Left lung (tissue), 10 donors: ENCODE measurements around the gene CNOT4. TPM values are rescaled to one million over a fixed set of nuclear protein-coding genes. Genes with fewer than 3 reads are reported as not detected.

ENCODE experiments used
- ATAC-seq: fragments of 200-7000 bp; cut with Tn5 transposase; one replicate; pipeline ENCODE4 v1.9.1; 2020; ENCODE audit warnings: moderate library complexity
- DNase-seq, 4 donors: peaks; one replicate each; pipeline ENCODE4 v3.0.0-alpha.2; 2013 to 2020
- H3K27ac ChIP-seq, 2 donors: fragments of 200-600 bp; sonication (generic) in 1 of 2; one replicate each; pipeline versions ENCODE4 v1.5.0 to v1.8.0; 2020 to 2021
- H3K27me3 ChIP-seq, 2 donors: fragments of 200-600 bp; sonication (generic) in 1 of 2; one replicate each; pipeline versions ENCODE4 v1.5.0 to v1.8.0; 2020 to 2021
- H3K36me3 ChIP-seq, 2 donors: fragments of 200-600 bp; sonication (generic) in 1 of 2; one replicate each; pipeline versions ENCODE4 v1.5.0 to v1.8.0; 2020 to 2021
- H3K4me1 ChIP-seq, 2 donors: fragments of 200-600 bp; one replicate each; pipeline ENCODE4 v1.8.0; 2021
- H3K4me3 ChIP-seq, 2 donors: fragments of 200-600 bp; sonication (generic) in 1 of 2; one replicate each; pipeline versions ENCODE4 v1.5.0 to v1.8.0; 2020 to 2021; ENCODE audit warnings: mild to moderate bottlenecking in 1 of 2
- H3K9me3 ChIP-seq, 2 donors: fragments of 200-600 bp; sonication (generic) in 1 of 2; one replicate each; pipeline versions ENCODE4 v1.5.0 to v1.8.0; 2020 to 2021
- intact Hi-C, 2 donors: fragments of 100-400 bp; cut with DNase I; formaldehyde crosslinking; loops; one replicate each; pipeline versions ENCODE4 v1.11.2 to v1.14.2; 2022
- polyA plus RNA-seq, 6 donors: library from polyadenylated mRNA; unstranded; fragments of 120-200 nt; gene quantifications; one replicate each; pipeline ENCODE4 v1.2.1, GENCODE V29; 2013; ENCODE audit not compliant: insufficient read length in 6 of 6
- total RNA-seq, 2 donors: library from RNA; stranded (reverse); fragmentation: NEBNext Ultra II Directional; extraction: Animal tissue kit (Norgen Biotek cat#: 25700); gene quantifications; one replicate each; pipeline ENCODE4 v1.2.1, GENCODE V29; 2021
- TF ChIP-seq, protein P1 (sequence below), 2 donors: fragments of 200-600 bp; sonication (generic) in 1 of 2; IDR thresholded peaks; one replicate each; pipeline versions ENCODE4 v1.5.0 to v1.8.0; 2021; ENCODE audit warnings: antibody characterized with exemption in 2 of 2
- donor health status: DM: no; HTN: yes; CAD: no.
- donor health status: DM: no; HTN: no; CAD: no.

Gene CNOT4
- total and polyA plus RNA-seq, 8 donors: 21.6 to 35.4 (median 33.6) TPM

GRCh38 chr7:135425036-135425435, 84.9 kb downstream of the CNOT4 start:
- Histone ChIP-seq H3K4me3 (no peak overlapping the region), H3K4me1 (no peaks in the 10 kb centered on the region), H3K9me3 (no peaks in the 10 kb centered on the region), H3K36me3 (no peaks in the 10 kb centered on the region), H3K27ac (no peak overlapping the region), H3K27me3 (no peaks in the 10 kb centered on the region)
- DNase-seq: peak in 1 of 4 donors; percentile 3
- TF ChIP-seq, protein P1, sequence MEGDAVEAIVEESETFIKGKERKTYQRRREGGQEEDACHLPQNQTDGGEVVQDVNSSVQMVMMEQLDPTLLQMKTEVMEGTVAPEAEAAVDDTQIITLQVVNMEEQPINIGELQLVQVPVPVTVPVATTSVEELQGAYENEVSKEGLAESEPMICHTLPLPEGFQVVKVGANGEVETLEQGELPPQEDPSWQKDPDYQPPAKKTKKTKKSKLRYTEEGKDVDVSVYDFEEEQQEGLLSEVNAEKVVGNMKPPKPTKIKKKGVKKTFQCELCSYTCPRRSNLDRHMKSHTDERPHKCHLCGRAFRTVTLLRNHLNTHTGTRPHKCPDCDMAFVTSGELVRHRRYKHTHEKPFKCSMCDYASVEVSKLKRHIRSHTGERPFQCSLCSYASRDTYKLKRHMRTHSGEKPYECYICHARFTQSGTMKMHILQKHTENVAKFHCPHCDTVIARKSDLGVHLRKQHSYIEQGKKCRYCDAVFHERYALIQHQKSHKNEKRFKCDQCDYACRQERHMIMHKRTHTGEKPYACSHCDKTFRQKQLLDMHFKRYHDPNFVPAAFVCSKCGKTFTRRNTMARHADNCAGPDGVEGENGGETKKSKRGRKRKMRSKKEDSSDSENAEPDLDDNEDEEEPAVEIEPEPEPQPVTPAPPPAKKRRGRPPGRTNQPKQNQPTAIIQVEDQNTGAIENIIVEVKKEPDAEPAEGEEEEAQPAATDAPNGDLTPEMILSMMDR (IDR thresholded peaks at IDR 0.05): no peak
- intact Hi-C loops: no loop called here
- no peak for ATAC-seq

- no peak overlapping the region for H3K27ac ChIP-seq
- TF ChIP-seq, protein P1 (IDR thresholded peaks at IDR 0.05): no peak
- no peaks in the 10 kb centered on the region for H3K27me3 ChIP-seq
- DNase-seq (no peak), ATAC-seq (no peak)
- no peaks in the 10 kb centered on the region for H3K9me3 ChIP-seq
- peaks cover 0 to 6% of the 10 kb centered on the region in 2 donors for H3K36me3 ChIP-seq
- no peak overlapping the region for H3K4me3 ChIP-seq
- intact Hi-C loops: no loop called here
- no peaks in the 10 kb centered on the region for H3K4me1 ChIP-seq
Observed at GRCh38 chr7:135420786-135421185, 89.1 kb downstream of the CNOT4 start.

- Histone ChIP-seq H3K27ac (no peak overlapping the region), H3K27me3 (no peaks in the 10 kb centered on the region), H3K36me3 (peaks cover 0 to 14% of the 10 kb centered on the region in 2 donors), H3K4me3 (no peak overlapping the region), H3K9me3 (no peaks in the 10 kb centered on the region), H3K4me1 (no peaks in the 10 kb centered on the region)
- DNase-seq (no peak), ATAC-seq (no peak)
- intact Hi-C loops: no loop called here
- TF ChIP-seq, protein P1 (IDR thresholded peaks at IDR 0.05): no peak
Observed at GRCh38 chr7:135416431-135416830, 93.5 kb downstream of the CNOT4 start.

DNA sequence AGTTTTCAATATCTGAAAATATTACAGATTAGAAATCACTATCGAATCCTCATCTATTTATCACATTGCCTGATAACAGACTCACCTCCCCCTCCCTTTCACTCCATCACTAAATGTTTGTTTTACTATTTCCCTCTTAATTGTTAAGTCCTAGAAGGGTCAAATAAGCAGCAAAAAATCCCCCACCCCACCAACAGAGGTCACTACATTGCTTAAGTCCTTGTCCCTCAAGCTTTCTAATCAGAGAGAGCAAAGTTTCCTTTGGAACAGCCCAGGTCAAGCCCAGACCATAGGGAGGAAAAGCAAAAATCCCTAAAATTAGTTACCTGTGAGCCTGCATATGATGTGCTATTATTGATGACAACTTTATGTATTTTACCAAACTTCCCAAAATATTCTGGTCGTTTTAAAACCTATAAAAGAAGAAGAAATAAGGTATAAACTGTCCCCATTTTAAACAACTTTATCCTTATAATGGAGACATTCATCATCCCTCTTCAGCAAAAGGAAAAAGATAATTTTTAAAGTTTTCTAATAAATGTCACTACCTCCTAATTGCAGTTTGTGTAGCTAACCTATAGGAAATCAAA, 95.0 kb downstream of the CNOT4 start:
- H3K27ac ChIP-seq: no peak overlapping the region
- H3K27me3 ChIP-seq: no peaks in the 10 kb centered on the region
- TF ChIP-seq, protein P1 (IDR thresholded peaks at IDR 0.05): peak in 1 of 2 donors; percentile 33
- peak; percentile 65 for ATAC-seq
- peak in 1 of 4 donors; percentile 19 for DNase-seq
- no peaks in the 10 kb centered on the region for H3K9me3 ChIP-seq
- intact Hi-C loops: no loop called here
- H3K36me3 ChIP-seq: peaks cover 0 to 18% of the 10 kb centered on the region in 2 donors
- no peaks in the 10 kb centered on the region for H3K4me1 ChIP-seq
- H3K4me3 ChIP-seq: no peak overlapping the region

DNA sequence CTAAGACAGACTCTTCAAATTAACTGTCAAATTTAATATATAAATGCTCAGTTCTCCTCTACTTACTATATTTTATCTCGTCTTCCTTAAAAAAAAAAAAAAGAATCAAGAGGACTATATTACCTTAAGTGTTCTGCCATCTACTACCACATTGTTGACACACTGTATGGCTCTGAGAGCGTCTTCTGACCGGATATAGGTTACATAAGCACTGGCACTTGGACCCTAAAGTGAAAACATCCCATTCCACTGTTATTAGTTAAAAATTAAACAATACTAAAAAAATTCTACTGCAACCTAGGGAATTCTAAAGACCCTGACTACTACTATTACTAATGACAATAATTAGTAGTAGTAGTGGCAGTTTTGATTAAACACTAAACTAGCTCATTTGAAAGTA, 95.7 kb downstream of the CNOT4 start:
- intact Hi-C loops: no loop called here
- no peaks in the 10 kb centered on the region for H3K27me3 ChIP-seq
- H3K27ac ChIP-seq: no peak overlapping the region
- H3K9me3 ChIP-seq: no peaks in the 10 kb centered on the region
- no peak overlapping the region for H3K4me3 ChIP-seq
- no peaks in the 10 kb centered on the region for H3K4me1 ChIP-seq
- ATAC-seq: no peak
- H3K36me3 ChIP-seq: peaks cover 0 to 20% of the 10 kb centered on the region in 2 donors
- TF ChIP-seq, protein P1 (IDR thresholded peaks at IDR 0.05): no peak
- no peak for DNase-seq
